Amniotic stem cell (primary cell): ENCODE measurements around the gene HIC1.
"Not testable (repeated sequence)": the region's sequence is repeated elsewhere in the genome, so short reads cannot be mapped to it uniquely, and the experiment has no call there.

Source experiments
- DNase-seq: peaks from one replicate; lab custom pipeline; 2025; lab: John Stamatoyannopoulos, UW

The HIC1 gene

GRCh38 chr17:2054512-2055291 is at the start of gene HIC1:
Gene HIC1, plus strand, starts transcription at chr17:2055103. Its CDS starts 1,588 bp downstream, at chr17:2056691.
- DNase-seq: peak; percentile 75

GRCh38 chr17:2008332-2009126 is 46.4 kb upstream of the HIC1 start:
- DNase-seq: no peak

- DNase-seq: no peak
Observed at GRCh38 chr17:2009737-2010136, 45.2 kb upstream of the HIC1 start.

- no peak for DNase-seq
Observed at GRCh38 chr17:2011411-2012371, 43.2 kb upstream of the HIC1 start.

GRCh38 chr17:2012499-2012898 is 42.4 kb upstream of the HIC1 start:
- DNase-seq: no peak

- DNase-seq: not testable (repeated sequence)
Observed at GRCh38 chr17:2013220-2013993, 41.5 kb upstream of the HIC1 start.

- no peak for DNase-seq
Observed at GRCh38 chr17:2013994-2014317, 40.9 kb upstream of the HIC1 start.

- DNase-seq: no peak
Observed at GRCh38 chr17:2015314-2015713, 39.6 kb upstream of the HIC1 start.

- DNase-seq: no peak
Observed at GRCh38 chr17:2016494-2016893, 38.4 kb upstream of the HIC1 start.

- DNase-seq: no peak
Observed at GRCh38 chr17:2017274-2017941, 37.5 kb upstream of the HIC1 start.

GRCh38 chr17:2018716-2019510 is 36.0 kb upstream of the HIC1 start:
- DNase-seq: no peak

GRCh38 chr17:2019723-2020122 is 35.2 kb upstream of the HIC1 start:
- DNase-seq: no peak

GRCh38 chr17:2020721-2021120 is 34.2 kb upstream of the HIC1 start:
- DNase-seq: no peak

- no peak for DNase-seq
Observed at GRCh38 chr17:2022647-2023240, 32.2 kb upstream of the HIC1 start.

GRCh38 chr17:2023256-2023655 is 31.6 kb upstream of the HIC1 start:
- DNase-seq: no peak

- DNase-seq: no peak
Observed at GRCh38 chr17:2023692-2024571, 31.0 kb upstream of the HIC1 start.

- DNase-seq: no peak
Observed at GRCh38 chr17:2024572-2025219, 30.2 kb upstream of the HIC1 start.

- DNase-seq: no peak
Observed at GRCh38 chr17:2025220-2025621, 29.7 kb upstream of the HIC1 start, which contains the start of gene RTN4RL1. Gene RTN4RL1, minus strand, starts transcription at chr17:2025334. Its CDS starts 469 bp downstream, at chr17:2024865.
